Adrenal gland (tissue), 5 donors: ENCODE results near the gene ASTE1.

Experiments
- POLR2A ChIP-seq, 2 donors: fragments of 450-650 bp; IDR thresholded peaks; one replicate each; pipeline ENCODE4 v1.6.1; 2017; ENCODE audit warnings: antibody characterized with exemption in 2 of 2, mild to moderate bottlenecking in 2 of 2, moderate library complexity in 1 of 2
- TF ChIP-seq, protein P1 (sequence below), 6 experiments: fragments of 450-650 bp in 4 of 6; fragments of 200-600 bp in 2 of 6; sonication (generic) in 1 of 6; IDR thresholded peaks; 1 replicate in 5 of 6; 2 replicates in 1 of 6; pipeline versions ENCODE4 v1.5.1 to v1.8.0; 2016 to 2021; ENCODE audit warnings: antibody characterized with exemption in 6 of 6, mild to moderate bottlenecking in 2 of 6, moderate library complexity in 1 of 6
- donor health status: DM: no; HTN: no; CAD: no.

DNA sequence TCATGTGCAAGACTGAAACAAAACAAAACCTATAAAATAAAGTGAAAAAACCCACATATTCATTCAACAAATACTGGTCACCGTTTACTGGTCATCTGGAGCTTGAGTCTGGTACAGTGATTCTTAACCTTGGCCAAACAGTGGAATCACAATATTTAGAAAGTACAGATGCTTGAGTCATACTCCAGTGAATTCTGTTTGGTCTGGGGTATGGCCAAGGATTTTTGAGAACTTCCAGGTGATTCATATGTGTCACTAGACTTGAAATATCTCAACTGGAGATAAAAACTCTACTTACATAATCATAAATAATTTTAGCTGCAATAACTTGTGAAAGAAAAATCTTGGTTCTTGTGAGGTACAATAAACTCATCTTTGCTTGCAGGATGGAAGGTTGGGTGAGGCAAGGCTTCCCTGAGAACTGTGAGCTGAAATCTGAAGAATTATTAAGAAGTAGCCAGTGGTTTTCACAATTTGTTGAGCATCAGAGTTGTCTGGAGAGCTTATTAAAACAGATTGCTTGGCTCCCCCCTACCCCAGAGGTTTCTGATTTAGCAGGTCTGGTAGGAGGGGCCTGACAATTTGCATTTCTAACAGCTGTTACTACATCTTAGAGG, 9.7 kb upstream of the ASTE1 start:
- TF ChIP-seq, protein P1, sequence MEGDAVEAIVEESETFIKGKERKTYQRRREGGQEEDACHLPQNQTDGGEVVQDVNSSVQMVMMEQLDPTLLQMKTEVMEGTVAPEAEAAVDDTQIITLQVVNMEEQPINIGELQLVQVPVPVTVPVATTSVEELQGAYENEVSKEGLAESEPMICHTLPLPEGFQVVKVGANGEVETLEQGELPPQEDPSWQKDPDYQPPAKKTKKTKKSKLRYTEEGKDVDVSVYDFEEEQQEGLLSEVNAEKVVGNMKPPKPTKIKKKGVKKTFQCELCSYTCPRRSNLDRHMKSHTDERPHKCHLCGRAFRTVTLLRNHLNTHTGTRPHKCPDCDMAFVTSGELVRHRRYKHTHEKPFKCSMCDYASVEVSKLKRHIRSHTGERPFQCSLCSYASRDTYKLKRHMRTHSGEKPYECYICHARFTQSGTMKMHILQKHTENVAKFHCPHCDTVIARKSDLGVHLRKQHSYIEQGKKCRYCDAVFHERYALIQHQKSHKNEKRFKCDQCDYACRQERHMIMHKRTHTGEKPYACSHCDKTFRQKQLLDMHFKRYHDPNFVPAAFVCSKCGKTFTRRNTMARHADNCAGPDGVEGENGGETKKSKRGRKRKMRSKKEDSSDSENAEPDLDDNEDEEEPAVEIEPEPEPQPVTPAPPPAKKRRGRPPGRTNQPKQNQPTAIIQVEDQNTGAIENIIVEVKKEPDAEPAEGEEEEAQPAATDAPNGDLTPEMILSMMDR (IDR thresholded peaks at IDR 0.05): no peak
- TF ChIP-seq POLR2A (IDR thresholded peaks at IDR 0.05): no peak
